ENCODE data around the gene GBGT1.
"Not testable (repeated sequence)": the region's sequence is repeated elsewhere in the genome, so short reads cannot be mapped to it uniquely, and the experiment has no call there.

GBGT1 gene

DNA sequence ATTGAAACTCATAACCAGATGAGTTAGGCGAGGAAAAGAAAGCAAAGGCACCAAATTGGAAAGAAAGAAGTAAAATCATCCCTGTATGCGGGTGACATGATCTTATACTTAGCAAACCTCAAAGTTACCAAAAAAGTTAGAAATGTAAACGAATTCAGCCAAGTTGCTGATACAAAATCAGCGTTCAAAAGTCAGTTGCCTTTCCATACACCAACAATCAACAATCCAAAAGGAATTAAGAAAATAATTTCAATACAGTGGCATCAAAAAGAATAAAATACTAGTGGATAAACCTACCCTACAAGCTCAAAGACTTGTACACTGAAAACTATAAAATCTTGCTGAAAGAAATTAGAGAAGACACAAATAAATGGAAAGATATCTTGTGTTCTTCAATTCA lies 30.9 kb upstream of the GBGT1 start:
- DNase-seq, result no peak

- DNase-seq, result no peak
Measured at GRCh38 chr9:133191989-133192388, 28.3 kb upstream of the GBGT1 start.

GRCh38 chr9:133189826-133190225 lies 26.1 kb upstream of the GBGT1 start:
- no peak for DNase-seq

GRCh38 chr9:133188843-133189180 lies 25.1 kb upstream of the GBGT1 start:
- DNase-seq, result no peak

DNA sequence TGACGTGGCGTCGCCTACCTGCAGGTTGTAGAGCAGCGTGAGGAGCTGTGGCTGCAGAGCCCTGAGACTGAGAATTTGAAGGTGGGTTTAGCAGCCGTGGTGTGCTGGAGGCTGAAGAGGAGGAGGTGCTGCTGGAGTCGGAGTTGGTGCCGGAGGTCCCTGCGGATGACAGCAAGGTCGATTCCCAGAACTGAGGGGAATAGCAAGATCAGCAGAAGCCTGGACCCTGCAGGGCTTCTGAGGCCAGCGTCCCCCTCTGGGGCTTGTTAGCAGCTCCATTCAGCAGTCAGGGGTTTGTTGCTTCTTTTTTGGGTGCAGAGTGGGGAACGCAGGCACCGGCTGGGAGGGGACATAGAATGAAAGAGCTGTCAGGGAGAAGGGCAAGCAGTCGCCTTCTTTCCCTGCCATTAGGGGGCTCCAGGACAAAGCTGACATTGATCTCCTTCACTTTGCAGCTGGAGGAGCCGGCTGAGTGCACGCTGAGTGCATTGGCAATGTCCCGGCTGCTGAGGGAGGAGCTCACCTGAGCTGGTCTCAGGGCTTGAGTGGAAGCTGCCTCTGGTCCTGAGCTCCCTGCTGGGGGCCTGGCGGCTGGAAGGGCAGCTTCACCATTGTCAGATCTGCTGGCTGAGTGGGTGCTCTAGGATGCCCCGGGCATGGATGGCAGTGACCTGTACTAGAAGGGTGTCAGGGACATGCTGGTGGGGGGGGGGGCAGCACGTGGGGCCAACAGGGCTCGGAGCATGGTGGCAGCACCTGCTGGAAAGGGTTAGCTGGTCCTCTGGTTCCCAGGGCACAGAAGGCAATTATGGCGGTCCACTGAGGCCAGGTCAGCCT lies 24.5 kb upstream of the GBGT1 start:
- peak; percentile 11 for DNase-seq

DNA sequence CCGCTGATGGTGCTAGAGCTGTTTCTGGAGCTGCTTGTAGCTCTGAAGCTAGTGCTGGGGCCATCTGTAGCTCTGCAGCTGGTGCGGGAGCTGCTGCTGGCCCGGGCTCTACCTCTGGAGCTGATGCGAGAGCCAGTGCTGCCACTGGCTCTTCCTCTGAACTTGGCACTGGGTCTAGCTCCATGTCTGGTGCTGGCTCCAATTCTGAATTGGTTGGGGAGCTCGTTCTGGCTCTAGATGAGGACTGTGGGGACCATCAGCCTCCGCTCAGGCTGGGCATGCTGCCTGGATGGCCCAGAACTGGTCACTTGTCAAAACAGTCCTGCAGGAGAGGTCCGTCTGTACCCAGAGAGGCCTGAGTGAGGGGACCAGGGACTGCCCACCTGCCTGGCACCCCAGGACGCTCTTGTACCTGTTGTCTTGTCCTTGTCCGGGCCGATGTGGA lies 23.9 kb upstream of the GBGT1 start:
- DNase-seq, result no peak

GRCh38 chr9:133186736-133187135 lies 23.0 kb upstream of the GBGT1 start:
- DNase-seq, result no peak

- peak; percentile 80 for DNase-seq
Measured at GRCh38 chr9:133184971-133185370, 21.3 kb upstream of the GBGT1 start.

DNA sequence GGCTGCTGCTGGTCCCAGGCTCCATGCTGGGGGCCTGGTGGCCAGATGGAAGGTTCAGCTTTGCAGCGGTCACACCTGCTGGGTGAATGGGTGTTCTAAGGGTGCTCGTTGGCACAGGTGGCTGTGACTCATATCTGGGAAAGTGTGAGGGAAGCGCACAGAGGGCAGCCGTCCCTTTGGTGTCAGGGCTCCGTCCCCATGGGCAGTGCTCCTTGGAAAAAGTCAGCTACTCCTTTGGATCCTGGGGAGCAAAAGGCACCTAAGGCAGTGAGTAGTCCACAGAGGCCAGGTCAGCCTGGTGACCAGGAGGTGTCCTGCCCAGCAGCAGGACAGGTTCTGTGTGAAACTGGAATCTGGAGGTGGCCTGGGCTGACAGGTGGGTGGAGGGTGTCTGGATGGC lies 18.4 kb upstream of the GBGT1 start:
- no peak for DNase-seq

DNA sequence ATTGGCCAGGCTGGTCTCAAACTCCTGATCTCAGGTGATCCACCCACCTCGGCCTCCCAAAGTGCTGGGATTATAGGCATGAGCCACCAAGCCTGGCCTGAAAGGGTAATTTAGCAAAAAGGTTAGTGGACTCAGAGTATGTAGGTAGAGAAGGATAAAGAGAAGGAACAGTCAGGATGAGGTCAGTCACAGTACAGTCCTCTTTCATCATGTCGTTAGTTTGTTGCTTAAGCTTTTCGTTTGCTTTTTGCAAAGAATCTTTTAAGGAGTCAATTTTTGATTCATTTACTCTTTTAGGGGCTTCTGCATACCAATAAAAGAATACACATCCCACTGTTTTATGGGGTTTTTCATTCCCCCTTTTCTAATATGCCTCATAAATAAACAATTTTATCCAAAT lies 17.8 kb upstream of the GBGT1 start:
- no peak for DNase-seq

- no peak for DNase-seq
Measured at GRCh38 chr9:133180953-133181352, 17.2 kb upstream of the GBGT1 start.

- no peak for DNase-seq
Measured at GRCh38 chr9:133173056-133173455, 9.3 kb upstream of the GBGT1 start.

DNA sequence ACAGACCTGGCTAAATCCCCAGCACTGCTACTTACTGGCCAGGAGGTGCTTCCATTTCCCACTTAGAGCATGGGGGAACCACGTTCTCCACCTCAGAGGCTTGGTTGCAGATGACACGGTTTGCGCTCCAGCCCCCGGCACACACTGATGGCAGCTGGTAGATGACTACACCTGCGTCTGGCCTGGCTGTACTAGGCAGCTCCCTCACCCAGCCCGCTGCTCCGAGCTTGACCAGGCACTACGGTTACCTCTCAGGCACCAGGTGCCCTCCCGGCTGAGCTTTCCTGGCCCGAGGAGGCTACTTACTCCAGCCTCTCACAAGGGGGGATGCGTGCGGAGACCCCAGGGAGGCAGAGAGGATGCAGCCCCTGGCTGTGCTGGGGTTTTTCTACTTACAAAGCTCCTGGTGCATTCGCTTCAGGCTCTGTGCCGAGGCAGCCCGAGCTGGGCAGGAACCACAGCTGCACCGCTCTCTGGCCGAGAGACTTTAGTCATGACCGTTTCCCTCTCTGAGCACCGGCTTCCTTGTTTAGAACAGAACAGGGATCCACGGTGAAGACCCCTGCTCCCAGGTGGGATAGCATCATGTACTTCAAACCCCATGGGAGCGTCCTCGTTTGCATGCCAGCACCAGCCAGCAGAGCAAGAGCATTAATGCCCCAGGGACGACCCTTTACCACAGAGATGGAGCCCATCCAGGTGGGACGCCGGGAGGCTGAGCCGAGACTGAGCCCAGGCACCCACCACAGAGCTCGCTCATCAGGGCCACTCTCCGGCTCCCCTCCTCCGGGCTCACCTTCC lies 7.6 kb upstream of the GBGT1 start:
- no peak for DNase-seq

DNA sequence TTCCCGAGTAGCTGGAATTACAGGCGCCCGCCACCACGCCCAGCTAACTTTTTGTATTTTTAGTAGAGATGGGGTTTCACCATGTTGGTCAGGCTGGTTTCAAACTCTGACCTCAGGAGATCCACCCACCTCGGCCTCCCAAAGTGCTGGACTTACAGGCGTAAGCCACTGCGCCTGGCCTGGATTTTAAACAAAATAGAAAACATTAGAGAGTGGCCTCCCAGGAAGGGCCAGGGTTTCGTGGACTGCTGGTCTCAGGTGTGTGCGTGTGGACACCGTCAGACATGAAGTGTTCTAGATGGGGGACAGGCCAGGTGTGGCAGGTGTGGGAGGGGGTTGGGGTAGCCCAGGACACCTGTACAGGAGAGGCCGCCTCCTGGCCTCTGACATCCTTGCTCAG lies 7.0 kb upstream of the GBGT1 start:
- DNase-seq, result no peak

DNA sequence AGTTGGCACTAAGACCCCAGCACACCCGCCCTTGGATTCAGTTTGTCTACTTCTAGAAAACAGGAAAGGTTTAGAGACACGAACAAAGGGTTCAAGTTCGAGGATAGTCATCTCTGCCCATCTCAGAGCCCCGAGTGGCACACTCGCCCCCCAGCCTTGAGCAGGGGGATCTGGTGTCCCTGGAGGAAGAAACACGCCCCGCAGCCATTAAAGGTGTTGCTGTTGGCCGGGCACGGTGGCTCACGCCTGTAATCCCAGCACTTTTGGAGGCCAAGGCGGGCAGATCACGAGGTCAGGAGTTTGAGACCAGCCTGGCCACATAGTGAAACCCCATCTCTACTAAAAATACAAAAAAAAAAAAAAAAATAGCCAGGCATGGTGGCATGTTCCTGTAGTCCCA lies 6.0 kb upstream of the GBGT1 start:
- not testable (repeated sequence) for DNase-seq

DNA sequence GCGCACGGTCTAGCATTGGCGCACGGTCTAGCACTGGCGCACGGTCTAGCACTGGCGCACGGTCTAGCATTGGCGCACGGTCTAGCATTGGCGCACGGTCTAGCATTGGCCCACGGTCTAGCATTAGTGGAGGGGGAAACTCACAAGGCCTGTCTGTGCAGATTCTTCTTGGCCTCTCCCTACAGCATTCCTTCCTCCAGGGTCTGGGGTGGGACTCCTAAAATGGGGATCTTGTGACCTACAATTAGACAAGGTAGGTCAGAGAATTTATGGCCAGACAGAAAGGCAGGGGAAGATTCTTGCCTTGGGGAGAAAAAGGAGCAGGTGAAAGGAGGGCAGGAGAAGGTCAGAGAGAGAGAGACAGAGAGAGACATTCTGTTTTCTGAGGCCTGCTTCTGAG lies 5.4 kb upstream of the GBGT1 start:
- DNase-seq, result no peak

GRCh38 chr9:133168432-133168831 lies 4.7 kb upstream of the GBGT1 start:
- DNase-seq, result no peak

DNA sequence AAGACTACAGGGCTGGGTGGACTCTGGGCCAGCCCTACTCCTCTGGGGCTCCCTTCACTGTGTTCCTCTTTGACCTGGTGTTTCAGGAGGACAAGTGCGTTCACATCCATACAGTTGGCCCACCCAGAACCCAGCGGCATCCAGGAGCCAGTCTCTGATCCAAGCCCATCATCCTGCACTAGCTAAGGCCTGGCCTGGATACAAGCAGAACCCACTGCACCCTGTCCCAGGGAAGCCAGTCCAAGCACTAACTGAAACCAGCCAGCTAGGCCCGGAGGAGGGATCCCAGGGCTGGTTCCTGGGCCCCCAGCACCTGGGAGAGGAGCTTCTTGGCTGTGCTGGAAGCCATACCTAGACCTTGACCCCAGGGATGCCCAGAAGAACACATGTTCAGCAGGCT lies 4.1 kb upstream of the GBGT1 start:
- no peak for DNase-seq

DNA sequence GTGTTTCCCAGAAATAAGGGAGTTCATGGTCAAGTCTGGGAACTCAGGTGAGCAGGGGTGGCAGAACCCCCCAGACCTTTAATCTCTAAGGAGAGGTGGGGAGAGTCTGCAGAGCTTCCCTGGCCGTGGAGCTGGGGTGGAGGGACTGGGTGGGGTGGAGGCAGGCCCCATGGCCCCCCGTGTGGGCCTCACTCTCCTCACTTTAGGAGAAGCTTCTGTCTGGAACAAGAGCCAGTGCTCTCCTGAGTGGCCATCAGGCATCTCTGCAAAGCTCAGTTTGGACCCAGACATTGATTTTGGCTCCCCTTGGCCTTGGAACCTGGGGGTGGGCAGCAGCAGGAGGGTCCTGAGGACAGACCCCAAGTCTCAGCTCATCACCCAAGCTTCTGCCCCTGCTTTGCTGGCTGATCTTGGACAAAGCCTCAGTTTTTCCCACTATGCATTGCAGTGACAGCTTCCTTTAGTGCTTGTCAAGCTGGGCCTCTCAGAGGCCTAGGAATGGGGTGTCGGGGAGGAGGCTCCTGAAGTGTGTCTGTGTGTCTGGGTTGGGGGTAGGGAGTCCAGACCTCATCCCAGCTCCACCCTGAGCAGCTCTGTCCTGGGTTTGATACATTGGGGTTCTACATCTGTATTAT lies 3.5 kb upstream of the GBGT1 start:
- no peak for DNase-seq

- DNase-seq, result no peak
Measured at GRCh38 chr9:133166392-133166791, 2.7 kb upstream of the GBGT1 start.

DNA sequence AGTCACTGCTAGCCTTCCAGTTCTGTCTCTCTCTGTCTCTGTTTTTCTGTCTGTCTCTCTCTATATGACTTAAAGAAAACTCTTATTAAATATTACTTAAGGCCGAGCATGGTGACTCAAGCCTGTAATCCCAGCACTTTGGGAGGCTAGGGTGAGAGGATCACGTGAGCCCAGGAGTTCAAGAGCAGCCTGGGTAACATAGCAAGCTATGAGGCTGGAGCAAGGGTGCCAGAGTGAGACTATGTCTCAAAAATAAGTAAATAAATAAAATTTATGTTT lies 1.7 kb upstream of the GBGT1 start:
- no peak for DNase-seq

GRCh38 chr9:133164191-133164590 lies 477 bp upstream of the GBGT1 start:
- no peak for DNase-seq

DNA sequence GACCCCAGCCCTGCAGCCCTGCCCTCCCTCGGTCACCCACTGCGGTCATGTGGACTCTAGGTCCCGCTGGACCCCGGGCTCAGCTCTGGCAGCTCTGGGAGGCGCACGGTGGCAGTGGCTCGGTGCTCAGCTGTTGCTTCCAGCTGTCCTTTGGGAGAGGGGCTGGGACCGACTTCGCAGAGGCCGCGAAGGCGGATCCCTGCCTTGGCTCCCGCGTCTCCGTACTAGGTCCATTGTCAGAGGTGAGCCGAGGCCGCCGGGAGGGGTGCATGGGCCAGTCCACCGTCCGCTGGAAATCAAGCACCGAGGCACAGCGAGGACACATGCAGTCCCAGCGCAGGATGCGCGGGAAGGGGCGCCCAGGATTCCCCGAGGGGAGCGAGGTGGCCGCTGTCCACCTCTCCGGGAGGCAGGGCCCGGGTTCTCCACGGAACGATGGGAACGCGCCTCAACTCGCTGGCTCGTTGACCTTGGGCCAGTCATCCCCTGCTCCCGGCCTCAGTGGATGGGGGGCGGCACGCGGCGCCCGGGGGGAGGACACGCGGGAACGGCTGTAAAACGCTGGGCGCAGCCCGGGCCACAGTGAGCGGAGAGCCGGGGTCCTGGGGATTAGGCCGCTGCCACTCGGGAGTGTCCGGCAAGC lies 732 bp downstream of the GBGT1 start:
- DNase-seq, result no peak

DNA sequence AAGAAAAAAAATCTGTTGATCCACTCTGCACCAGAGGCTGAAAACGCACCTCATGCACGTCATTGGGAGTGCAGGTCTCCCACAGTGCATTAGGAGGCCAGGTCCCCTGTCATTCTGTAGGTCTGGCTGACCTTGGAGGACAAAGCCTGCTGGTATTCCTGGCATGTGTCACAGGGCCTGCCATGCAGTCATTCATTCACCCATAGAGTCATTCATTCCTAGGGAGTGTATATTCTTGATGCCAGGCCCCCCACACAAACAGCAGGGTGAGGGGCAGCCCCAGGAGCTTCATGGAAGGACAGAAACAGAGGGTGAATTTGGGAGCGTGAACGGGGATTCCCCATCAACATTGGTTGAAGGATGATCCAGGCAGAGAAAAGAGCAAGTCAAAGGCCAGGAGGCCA lies 2.2 kb downstream of the GBGT1 start:
- no peak for DNase-seq
